Activated CD4-positive, alpha-beta memory T cell treated with anti-CD3 and anti-CD28 coated beads for 36 hours (primary cell): ENCODE data around the gene TMEM50A. TPM values are rescaled to one million over a fixed set of nuclear protein-coding genes. Genes with fewer than 3 reads are reported as not detected.
"Not testable (repeated sequence)": the region's sequence is repeated elsewhere in the genome, so short reads cannot be mapped to it uniquely, and the experiment has no call there.

ENCODE experiments used
- CTCF ChIA-PET: fragments of 350-600 bp; sonication (Branson Sonifier 250); formaldehyde crosslinking; loops from one replicate; lab custom pipeline; 2021; ENCODE audit warnings: antibody characterized with exemption, inconsistent platforms; lab: Charles Lee
- POLR2A ChIA-PET: fragments of 350-600 bp; sonication (Branson Sonifier 250); formaldehyde crosslinking; loops from one replicate; lab custom pipeline; 2021; ENCODE audit warnings: antibody characterized with exemption; lab: Charles Lee
- DNase-seq: peaks from one replicate; pipeline ENCODE4 v3.0.0-alpha.2; 2020
- H3K27ac Mint-ChIP-seq: one replicate; pipeline ENCODE4 v1.8.0; 2021; ENCODE audit warnings: mixed read lengths
- H3K27me3 Mint-ChIP-seq: one replicate; pipeline ENCODE4 v1.8.0; 2021; ENCODE audit warnings: mixed read lengths
- H3K36me3 Mint-ChIP-seq: one replicate; pipeline ENCODE4 v1.8.0; 2021; ENCODE audit warnings: mixed read lengths
- H3K4me1 Mint-ChIP-seq: one replicate; pipeline ENCODE4 v1.8.0; 2021; ENCODE audit warnings: low read depth, mixed read lengths
- H3K4me3 Mint-ChIP-seq: one replicate; pipeline ENCODE4 v1.8.0; 2021; ENCODE audit warnings: mild to moderate bottlenecking, mixed read lengths
- H3K9me3 Mint-ChIP-seq: one replicate; pipeline ENCODE4 v1.8.0; 2021; ENCODE audit warnings: mixed read lengths
- intact Hi-C: fragments of 100-400 bp; cut with micrococcal nuclease; formaldehyde crosslinking; loops from one replicate; pipeline ENCODE4 v1.15.1; 2023
- total RNA-seq, 2 experiments: library from RNA; stranded (reverse); gene quantifications; one replicate each; pipeline ENCODE4 v1.2.3, GENCODE V29; 2021

TMEM50A gene
- total RNA-seq, 2 experiments from 2014 or later: 124 to 128 TPM

- H3K4me1 Mint-ChIP-seq: peaks cover 32% of the 10 kb centered on the region
- ChIA-PET CTCF (no interaction called here), POLR2A (no interaction called here)
- peaks cover 13% of the 10 kb centered on the region for H3K36me3 Mint-ChIP-seq
- no peak for DNase-seq
- intact Hi-C loops: no loop called here
- H3K27me3 Mint-ChIP-seq: no peaks in the 10 kb centered on the region
- no peak overlapping the region for H3K4me3 Mint-ChIP-seq
- H3K27ac Mint-ChIP-seq: no peak overlapping the region
- H3K9me3 Mint-ChIP-seq: no peaks in the 10 kb centered on the region
These were observed 3.6 kb downstream of the TMEM50A start for GRCh38 chr1:25341746-25342145.

DNA sequence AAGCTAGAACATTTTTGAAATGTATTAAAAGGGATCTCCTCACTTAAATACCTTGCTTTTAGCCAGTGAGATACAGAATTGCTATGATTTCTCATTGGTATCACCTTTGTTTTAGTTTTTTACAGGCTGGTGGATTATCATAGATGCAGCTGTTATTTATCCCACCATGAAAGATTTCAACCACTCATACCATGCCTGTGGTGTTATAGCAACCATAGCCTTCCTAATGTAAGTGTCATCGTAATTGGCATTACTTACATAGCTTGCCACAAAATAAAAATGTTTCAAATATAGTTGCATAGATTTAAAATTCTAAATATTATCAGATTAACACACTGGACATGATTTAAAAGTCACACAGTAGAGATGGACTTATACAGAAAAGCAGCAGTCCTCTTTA lies 4.7 kb downstream of the TMEM50A start:
- Mint-ChIP-seq H3K36me3 (peaks cover 18% of the 10 kb centered on the region), H3K27me3 (no peaks in the 10 kb centered on the region), H3K9me3 (no peaks in the 10 kb centered on the region), H3K27ac (no peak overlapping the region), H3K4me3 (no peak overlapping the region), H3K4me1 (peaks cover 33% of the 10 kb centered on the region)
- intact Hi-C loops: no loop called here
- DNase-seq: no peak
- CTCF ChIA-PET: interaction anchor here (1.8 kb wide), 1 partner anchor 11 kb away, joined by 5 read pairs; no protein-coding TSS in a partner anchor
- POLR2A ChIA-PET: no interaction called here

GRCh38 chr1:25343872-25344271 lies 5.7 kb downstream of the TMEM50A start:
- Mint-ChIP-seq H3K4me1 (peaks cover 33% of the 10 kb centered on the region), H3K27ac (no peak overlapping the region), H3K9me3 (no peaks in the 10 kb centered on the region), H3K36me3 (peaks cover 22% of the 10 kb centered on the region), H3K27me3 (no peaks in the 10 kb centered on the region), H3K4me3 (no peak overlapping the region)
- ChIA-PET CTCF (interaction anchor here (1.8 kb wide), 1 partner anchor 10 kb away, joined by 5 read pairs; no protein-coding TSS in a partner anchor), POLR2A (no interaction called here)
- intact Hi-C loops: no loop called here
- DNase-seq: no peak

DNA sequence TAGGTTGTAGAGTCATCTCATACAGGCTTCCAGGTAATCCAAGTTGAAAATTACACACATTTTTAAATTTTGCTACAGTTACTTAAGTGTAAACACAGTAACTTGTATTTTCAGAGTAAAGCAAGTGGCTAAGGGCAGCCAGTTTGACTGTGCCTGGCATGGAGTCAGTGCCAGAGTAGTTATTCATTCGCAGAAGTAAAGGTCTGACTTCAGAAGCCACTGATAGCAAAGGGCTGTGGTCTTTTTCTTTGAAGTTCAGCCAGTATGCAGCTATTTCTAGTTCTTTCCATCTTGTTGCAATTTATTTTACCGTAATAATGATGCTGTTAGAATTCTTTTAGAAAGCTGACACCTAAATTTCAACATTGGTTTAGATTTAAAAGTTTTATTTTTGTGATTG lies 9.4 kb downstream of the TMEM50A start:
- DNase-seq: no peak
- intact Hi-C loops: no loop called here
- H3K27ac Mint-ChIP-seq: no peak overlapping the region
- CTCF ChIA-PET: interaction anchor here (0.5 to 1.2 kb wide), 2 partner anchors 97 to 108 kb away, joined by 3 read pairs; no protein-coding TSS in a partner anchor
- no peak overlapping the region for H3K4me3 Mint-ChIP-seq
- H3K4me1 Mint-ChIP-seq: peaks cover 10% of the 10 kb centered on the region
- POLR2A ChIA-PET: no interaction called here
- H3K27me3 Mint-ChIP-seq: no peaks in the 10 kb centered on the region
- no peaks in the 10 kb centered on the region for H3K9me3 Mint-ChIP-seq
- H3K36me3 Mint-ChIP-seq: peaks cover 17% of the 10 kb centered on the region

GRCh38 chr1:25349606-25350005 lies 11.5 kb downstream of the TMEM50A start:
- intact Hi-C loops: no loop called here
- Mint-ChIP-seq H3K36me3 (peaks cover 13% of the 10 kb centered on the region), H3K4me3 (no peak overlapping the region), H3K27me3 (no peaks in the 10 kb centered on the region), H3K4me1 (peaks cover 4% of the 10 kb centered on the region), H3K9me3 (no peaks in the 10 kb centered on the region), H3K27ac (no peak overlapping the region)
- no peak for DNase-seq
- ChIA-PET CTCF (no interaction called here), POLR2A (interaction anchor here (2.0 kb wide), 1 partner anchor 10 kb away, joined by 6 read pairs; no protein-coding TSS in a partner anchor)

DNA sequence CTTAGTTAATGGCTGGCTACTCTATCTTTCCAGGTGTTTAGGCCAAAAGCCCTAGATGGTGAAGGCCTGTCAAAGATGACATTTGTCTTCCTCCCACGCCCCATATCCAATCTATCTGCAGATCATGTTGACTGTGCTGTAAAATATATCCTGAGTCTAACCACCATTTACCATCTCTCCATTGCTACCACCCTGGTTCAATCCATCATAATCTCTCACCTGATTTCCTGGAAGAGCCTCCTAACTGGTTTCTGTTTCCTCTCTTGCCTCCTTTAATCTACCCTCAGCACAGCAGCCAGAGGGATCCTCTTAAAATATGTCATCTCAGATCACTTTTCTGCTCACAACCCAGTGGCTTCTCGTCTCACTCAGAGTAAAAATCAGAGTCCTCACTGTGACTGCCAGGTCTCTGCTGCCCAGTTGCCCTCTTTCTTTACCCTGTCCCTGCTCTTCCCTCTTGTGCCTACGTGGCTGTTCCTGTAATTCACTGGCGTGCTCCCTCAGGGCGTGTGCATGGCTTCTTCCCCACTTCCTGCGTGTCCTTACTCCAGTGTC lies 17.8 kb downstream of the TMEM50A start:
- ChIA-PET CTCF (interaction anchor here (0.8 kb wide), 1 partner anchor 88 kb away, joined by 4 read pairs; no protein-coding TSS in a partner anchor), POLR2A (no interaction called here)
- DNase-seq: no peak
- Mint-ChIP-seq H3K4me1 (peaks cover 29% of the 10 kb centered on the region), H3K36me3 (peaks cover 19% of the 10 kb centered on the region), H3K27ac (peak overlapping the region; percentile 77), H3K9me3 (no peaks in the 10 kb centered on the region), H3K27me3 (no peaks in the 10 kb centered on the region), H3K4me3 (no peak overlapping the region)
- intact Hi-C loops: loop anchor here (5.0 kb wide), 1 partner anchor 114 kb away; no protein-coding TSS in a partner anchor

- H3K27ac Mint-ChIP-seq: peak overlapping the region; percentile 77
- CTCF ChIA-PET: interaction anchor here (0.8 kb wide), 1 partner anchor 88 kb away, joined by 4 read pairs; no protein-coding TSS in a partner anchor
- H3K9me3 Mint-ChIP-seq: no peaks in the 10 kb centered on the region
- intact Hi-C loops: loop anchor here (5.0 kb wide), 1 partner anchor 114 kb away; no protein-coding TSS in a partner anchor
- no peaks in the 10 kb centered on the region for H3K27me3 Mint-ChIP-seq
- no peak overlapping the region for H3K4me3 Mint-ChIP-seq
- POLR2A ChIA-PET: no interaction called here
- peaks cover 24% of the 10 kb centered on the region for H3K36me3 Mint-ChIP-seq
- DNase-seq: no peak
- peaks cover 31% of the 10 kb centered on the region for H3K4me1 Mint-ChIP-seq
These were observed 18.3 kb downstream of the TMEM50A start for GRCh38 chr1:25356441-25356840.

DNA sequence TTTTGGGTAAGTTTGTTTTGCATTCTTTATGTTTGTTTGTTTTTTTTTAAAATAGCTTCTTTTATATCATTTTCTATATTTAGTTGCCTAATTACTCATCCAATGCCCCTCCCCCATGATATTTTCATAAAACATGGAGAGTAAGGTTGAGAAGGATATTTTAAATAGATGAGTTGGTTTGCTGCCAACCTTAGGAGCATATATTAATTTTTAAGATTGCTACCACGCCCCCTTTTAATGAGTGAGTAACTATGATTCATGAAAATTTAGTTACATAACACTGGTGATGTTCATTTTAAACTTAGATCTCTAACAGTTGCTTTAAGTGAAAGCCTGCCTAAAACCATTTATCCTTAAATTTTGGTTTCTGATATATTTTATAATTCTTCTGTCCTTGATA lies 18.7 kb downstream of the TMEM50A start:
- no peak for DNase-seq
- no peaks in the 10 kb centered on the region for H3K9me3 Mint-ChIP-seq
- intact Hi-C loops: loop anchor here (5.0 kb wide), 1 partner anchor 115 kb away; no protein-coding TSS in a partner anchor
- POLR2A ChIA-PET: no interaction called here
- CTCF ChIA-PET: interaction anchor here (0.8 kb wide), 1 partner anchor 89 kb away, joined by 4 read pairs; no protein-coding TSS in a partner anchor
- H3K27ac Mint-ChIP-seq: peak overlapping the region; percentile 82
- H3K4me3 Mint-ChIP-seq: no peak overlapping the region
- H3K4me1 Mint-ChIP-seq: peaks cover 35% of the 10 kb centered on the region
- peaks cover 28% of the 10 kb centered on the region for H3K36me3 Mint-ChIP-seq
- H3K27me3 Mint-ChIP-seq: no peaks in the 10 kb centered on the region

DNA sequence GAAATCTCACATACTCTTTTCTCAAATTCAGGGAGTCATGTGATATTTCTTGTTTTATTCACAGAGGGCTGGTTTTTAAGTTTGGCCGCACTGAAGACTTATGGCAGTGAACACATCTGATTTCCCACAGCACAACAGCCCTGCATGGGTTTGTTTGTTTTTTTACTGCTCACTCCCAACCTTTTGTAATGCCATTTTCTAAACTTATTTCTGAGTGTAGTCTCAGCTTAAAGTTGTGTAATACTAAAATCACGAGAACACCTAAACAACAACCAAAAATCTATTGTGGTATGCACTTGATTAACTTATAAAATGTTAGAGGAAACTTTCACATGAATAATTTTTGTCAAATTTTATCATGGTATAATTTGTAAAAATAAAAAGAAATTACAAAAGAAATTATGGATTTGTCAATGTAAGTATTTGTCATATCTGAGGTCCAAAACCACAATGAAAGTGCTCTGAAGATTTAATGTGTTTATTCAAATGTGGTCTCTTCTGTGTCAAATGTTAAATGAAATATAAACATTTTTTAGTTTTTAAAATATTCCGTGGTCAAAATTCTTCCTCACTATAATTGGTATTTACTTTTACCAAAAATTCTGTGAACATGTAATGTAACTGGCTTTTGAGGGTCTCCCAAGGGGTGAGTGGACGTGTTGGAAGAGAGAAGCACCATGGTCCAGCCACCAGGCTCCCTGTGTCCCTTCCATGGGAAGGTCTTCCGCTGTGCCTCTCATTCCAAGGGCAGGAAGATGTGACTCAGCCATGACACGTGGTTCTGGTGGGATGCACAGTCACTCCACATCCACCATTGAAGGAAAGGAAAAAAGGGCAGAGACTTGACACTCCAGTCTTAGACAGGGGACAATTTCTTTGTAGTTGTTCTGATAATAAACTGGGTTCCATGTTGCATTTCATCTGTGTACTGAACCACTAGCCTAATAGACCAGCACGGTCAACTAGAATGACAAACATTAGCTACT lies 22.8 kb downstream of the TMEM50A start:
- Mint-ChIP-seq H3K4me3 (no peak overlapping the region), H3K4me1 (peaks cover 30% of the 10 kb centered on the region), H3K27ac (peak overlapping the region; percentile 33), H3K27me3 (no peaks in the 10 kb centered on the region), H3K36me3 (peaks cover 26% of the 10 kb centered on the region), H3K9me3 (no peaks in the 10 kb centered on the region)
- intact Hi-C loops: no loop called here
- no peak for DNase-seq
- CTCF ChIA-PET: interaction anchor here (0.8 kb wide), 1 partner anchor 9 kb away, joined by 3 read pairs; no protein-coding TSS in a partner anchor
- POLR2A ChIA-PET: no interaction called here

DNA sequence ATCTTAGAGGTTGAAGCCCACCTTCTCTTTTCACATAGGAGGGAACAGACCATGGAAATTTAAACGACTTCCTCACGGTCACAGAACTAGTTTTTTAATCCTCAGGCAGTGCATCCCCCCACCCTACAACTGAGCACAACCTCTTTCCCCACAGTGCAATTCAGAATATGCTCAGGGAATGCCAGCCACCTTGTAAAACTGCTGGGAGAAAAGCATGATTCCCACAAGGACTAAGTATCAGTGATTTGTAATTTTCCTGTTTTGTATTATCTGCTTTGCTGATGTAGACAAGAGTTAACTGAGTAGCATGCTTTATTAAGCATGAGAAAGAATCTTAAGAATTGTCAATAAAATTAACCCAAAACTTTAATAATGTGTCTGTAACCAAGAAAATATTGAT lies 23.8 kb downstream of the TMEM50A start:
- ChIA-PET CTCF (no interaction called here), POLR2A (no interaction called here)
- H3K27me3 Mint-ChIP-seq: no peaks in the 10 kb centered on the region
- H3K27ac Mint-ChIP-seq: peak overlapping the region; percentile 21
- DNase-seq: no peak
- H3K4me1 Mint-ChIP-seq: peaks cover 20% of the 10 kb centered on the region
- intact Hi-C loops: no loop called here
- H3K4me3 Mint-ChIP-seq: no peak overlapping the region
- peaks cover 26% of the 10 kb centered on the region for H3K36me3 Mint-ChIP-seq
- H3K9me3 Mint-ChIP-seq: no peaks in the 10 kb centered on the region

DNA sequence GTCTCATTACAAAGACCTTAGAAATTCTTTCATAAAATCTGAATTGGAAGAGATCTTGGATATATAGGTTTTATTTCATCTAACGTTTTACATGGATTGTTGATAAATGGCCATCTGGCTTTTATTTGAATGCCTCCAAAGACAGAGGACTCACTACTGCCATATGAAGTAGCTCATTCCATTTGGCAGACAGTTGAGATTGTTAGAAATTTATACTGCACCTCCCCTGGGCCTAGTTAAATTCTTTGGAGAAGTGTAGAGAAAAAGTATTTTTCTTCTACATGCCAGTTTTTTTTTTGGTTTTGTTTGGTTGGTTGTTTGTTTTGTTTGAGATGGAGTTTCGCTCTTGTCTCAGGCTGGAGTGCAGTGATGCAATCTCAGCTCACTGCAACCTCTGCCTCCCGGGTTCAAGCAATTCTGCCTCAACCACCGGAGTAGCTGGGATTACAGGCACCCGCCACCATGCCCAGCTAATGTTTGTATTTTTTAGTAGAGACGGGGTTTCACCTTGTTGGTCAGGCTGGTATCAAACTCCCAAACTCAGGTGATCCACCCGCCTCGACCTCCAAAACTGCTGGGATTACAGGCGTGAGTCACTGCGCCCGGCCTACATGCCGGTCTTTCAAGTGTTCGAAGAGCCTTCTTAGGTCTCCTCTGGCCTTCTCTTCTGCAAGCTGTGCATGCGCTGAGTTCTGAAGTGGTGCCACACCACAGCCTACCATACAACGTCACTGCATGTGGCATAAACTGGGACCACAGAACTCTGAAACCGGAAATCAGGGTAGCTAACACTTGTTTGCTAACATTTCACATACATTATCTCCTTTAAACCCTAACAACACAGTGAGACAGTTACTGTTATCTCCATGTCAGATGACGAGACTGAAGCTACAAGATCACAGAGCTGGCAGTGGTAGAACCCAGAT lies 24.8 kb downstream of the TMEM50A start:
- intact Hi-C loops, H3K4me3 Mint-ChIP-seq, DNase-seq, H3K27me3 Mint-ChIP-seq, H3K27ac Mint-ChIP-seq, POLR2A ChIA-PET, CTCF ChIA-PET, H3K9me3 Mint-ChIP-seq: not testable (repeated sequence)
- H3K36me3 Mint-ChIP-seq: peaks cover 21% of the 10 kb centered on the region
- H3K4me1 Mint-ChIP-seq: peaks cover 12% of the 10 kb centered on the region
